OCI-LY1 (cell line): Measurements from ENCODE around the gene KRTAP9-4.

Experiments used
- EZH2 ChIP-seq: fragments of 200-600 bp; sonication (generic), shearing (Covaris generic); IDR thresholded peaks from 2 replicates; pipeline ENCODE4 v1.8.0; 2017; ENCODE audit warnings: borderline replicate concordance, mixed run types, mild to moderate bottlenecking, antibody characterized with exemption, low read length, moderate library complexity, mixed read lengths
- TF ChIP-seq, protein P1 (sequence below): fragments of 200-600 bp; sonication (generic), shearing (Covaris generic); IDR thresholded peaks from 2 replicates; pipeline ENCODE4 v1.5.1; 2017; ENCODE audit warnings: mild to moderate bottlenecking, antibody characterized with exemption, low read length, moderate library complexity, mixed read lengths

DNA sequence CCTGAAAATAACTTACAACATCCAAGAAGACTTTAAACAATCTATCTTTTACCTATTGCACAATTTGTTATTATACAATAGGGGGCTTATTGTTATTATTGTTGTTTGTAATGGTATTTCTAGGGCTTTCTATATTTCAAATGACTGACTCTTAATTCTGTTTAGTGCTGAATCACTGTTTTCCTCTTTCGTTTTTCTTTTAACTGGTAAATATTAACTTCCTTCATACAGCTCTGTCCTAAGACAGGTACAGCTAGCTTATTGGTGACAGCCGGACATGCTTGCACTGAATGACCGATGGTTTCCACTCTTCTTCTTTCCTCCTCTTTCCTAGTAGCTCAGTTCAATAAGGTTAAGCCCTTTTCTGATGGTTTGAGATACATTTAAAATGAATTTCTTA, 37.6 kb downstream of the KRTAP9-4 start:
- TF ChIP-seq, protein P1, sequence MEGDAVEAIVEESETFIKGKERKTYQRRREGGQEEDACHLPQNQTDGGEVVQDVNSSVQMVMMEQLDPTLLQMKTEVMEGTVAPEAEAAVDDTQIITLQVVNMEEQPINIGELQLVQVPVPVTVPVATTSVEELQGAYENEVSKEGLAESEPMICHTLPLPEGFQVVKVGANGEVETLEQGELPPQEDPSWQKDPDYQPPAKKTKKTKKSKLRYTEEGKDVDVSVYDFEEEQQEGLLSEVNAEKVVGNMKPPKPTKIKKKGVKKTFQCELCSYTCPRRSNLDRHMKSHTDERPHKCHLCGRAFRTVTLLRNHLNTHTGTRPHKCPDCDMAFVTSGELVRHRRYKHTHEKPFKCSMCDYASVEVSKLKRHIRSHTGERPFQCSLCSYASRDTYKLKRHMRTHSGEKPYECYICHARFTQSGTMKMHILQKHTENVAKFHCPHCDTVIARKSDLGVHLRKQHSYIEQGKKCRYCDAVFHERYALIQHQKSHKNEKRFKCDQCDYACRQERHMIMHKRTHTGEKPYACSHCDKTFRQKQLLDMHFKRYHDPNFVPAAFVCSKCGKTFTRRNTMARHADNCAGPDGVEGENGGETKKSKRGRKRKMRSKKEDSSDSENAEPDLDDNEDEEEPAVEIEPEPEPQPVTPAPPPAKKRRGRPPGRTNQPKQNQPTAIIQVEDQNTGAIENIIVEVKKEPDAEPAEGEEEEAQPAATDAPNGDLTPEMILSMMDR, result no peak
- TF ChIP-seq EZH2, result no peak
